ENCODE data around the gene NEK7.

Gene NEK7

GRCh38 chr1:198258491-198258890, 101.7 kb downstream of the NEK7 start:
- Histone ChIP-seq H3F3A (ENCODE audit: insufficient read depth, low read length) (no peaks in the 10 kb centered on the region), H3K79me2 (ENCODE audit: insufficient read depth, low read length) (no peaks in the 10 kb centered on the region), H3K4me2 (ENCODE audit: low read length) (no peak overlapping the region), H3K27ac (ENCODE audit: low read depth, low read length, poor library complexity, severe bottlenecking) (no peak overlapping the region), H3K9me2 (ENCODE audit: low read depth, low read length) (no peaks in the 10 kb centered on the region), H3K9ac (ENCODE audit: low read length) (no peak overlapping the region), H3K36me3 (ENCODE audit: insufficient read depth, low read length) (no peaks in the 10 kb centered on the region), H3K9me3 (ENCODE audit: low read length) (no peaks in the 10 kb centered on the region), H2AFZ (ENCODE audit: low read length) (no peak overlapping the region), H4K20me1 (ENCODE audit: insufficient read depth, low read length) (no peaks in the 10 kb centered on the region; the same call in 1 of the 2 replicates), H3K4me3 (ENCODE audit: low read depth, low read length, poor library complexity, severe bottlenecking) (no peak overlapping the region), H3K27me3 (ENCODE audit: insufficient read depth, low read length) (no peaks in the 10 kb centered on the region), H3K4me1 (ENCODE audit: insufficient read depth, low read length, severe bottlenecking) (peaks cover 5% of the 10 kb centered on the region)
- TF ChIP-seq EZH2 (IDR thresholded peaks at IDR 0.05; ENCODE audit: borderline replicate concordance, low read length): no peak
- TF ChIP-seq, protein P1, sequence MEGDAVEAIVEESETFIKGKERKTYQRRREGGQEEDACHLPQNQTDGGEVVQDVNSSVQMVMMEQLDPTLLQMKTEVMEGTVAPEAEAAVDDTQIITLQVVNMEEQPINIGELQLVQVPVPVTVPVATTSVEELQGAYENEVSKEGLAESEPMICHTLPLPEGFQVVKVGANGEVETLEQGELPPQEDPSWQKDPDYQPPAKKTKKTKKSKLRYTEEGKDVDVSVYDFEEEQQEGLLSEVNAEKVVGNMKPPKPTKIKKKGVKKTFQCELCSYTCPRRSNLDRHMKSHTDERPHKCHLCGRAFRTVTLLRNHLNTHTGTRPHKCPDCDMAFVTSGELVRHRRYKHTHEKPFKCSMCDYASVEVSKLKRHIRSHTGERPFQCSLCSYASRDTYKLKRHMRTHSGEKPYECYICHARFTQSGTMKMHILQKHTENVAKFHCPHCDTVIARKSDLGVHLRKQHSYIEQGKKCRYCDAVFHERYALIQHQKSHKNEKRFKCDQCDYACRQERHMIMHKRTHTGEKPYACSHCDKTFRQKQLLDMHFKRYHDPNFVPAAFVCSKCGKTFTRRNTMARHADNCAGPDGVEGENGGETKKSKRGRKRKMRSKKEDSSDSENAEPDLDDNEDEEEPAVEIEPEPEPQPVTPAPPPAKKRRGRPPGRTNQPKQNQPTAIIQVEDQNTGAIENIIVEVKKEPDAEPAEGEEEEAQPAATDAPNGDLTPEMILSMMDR (IDR thresholded peaks at IDR 0.05; ENCODE audit: low read length): no peak

DNA sequence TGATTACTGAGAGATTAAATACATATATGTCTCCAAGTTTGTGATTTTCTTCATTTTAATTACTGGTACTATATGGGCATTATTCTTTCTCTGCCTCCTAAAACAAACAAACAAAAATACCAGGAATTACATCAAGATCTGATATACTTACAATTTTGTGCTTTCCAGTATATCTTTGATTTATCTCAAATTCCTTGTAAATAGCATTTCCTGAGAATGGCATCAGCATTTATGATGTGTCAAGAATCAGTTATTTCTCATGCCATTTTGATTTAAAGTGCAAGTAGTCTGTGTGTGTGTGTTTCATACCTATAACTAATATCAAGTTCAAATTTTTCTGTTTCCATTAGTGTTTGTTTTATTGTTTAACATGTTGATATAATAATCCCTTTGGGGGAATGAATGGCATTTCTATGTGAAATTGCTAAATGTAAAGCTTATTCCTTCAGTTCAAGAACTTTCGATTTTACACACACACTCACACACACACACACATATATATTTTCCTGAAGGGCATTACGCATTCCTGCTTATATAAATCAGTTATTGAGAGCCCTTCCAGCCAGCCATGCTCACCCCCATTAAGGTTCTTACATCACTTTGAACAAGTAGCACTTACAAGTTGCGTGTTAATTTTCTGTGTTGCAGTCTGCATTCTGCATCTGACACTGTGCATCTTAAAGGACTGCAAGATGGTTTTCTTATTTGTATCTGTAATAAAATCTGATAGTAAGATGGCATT, 102.7 kb downstream of the NEK7 start:
- TF ChIP-seq, protein P1 (IDR thresholded peaks at IDR 0.05; ENCODE audit: low read length): no peak
- TF ChIP-seq EZH2 (IDR thresholded peaks at IDR 0.05; ENCODE audit: borderline replicate concordance, low read length): no peak
- Histone ChIP-seq H3K4me2 (ENCODE audit: low read length) (no peak overlapping the region), H3K79me2 (ENCODE audit: insufficient read depth, low read length) (no peaks in the 10 kb centered on the region), H3K9me2 (ENCODE audit: low read depth, low read length) (no peaks in the 10 kb centered on the region), H3K27ac (ENCODE audit: low read depth, low read length, poor library complexity, severe bottlenecking) (no peak overlapping the region), H3K36me3 (ENCODE audit: insufficient read depth, low read length) (no peaks in the 10 kb centered on the region), H3K4me3 (ENCODE audit: low read depth, low read length, poor library complexity, severe bottlenecking) (no peak overlapping the region), H3K4me1 (ENCODE audit: insufficient read depth, low read length, severe bottlenecking) (no peaks in the 10 kb centered on the region), H2AFZ (ENCODE audit: low read length) (no peak overlapping the region), H3K9me3 (ENCODE audit: low read length) (no peaks in the 10 kb centered on the region), H3F3A (ENCODE audit: insufficient read depth, low read length) (no peaks in the 10 kb centered on the region), H4K20me1 (ENCODE audit: insufficient read depth, low read length) (no peaks in the 10 kb centered on the region), H3K27me3 (ENCODE audit: insufficient read depth, low read length) (no peaks in the 10 kb centered on the region), H3K9ac (ENCODE audit: low read length) (no peak overlapping the region)

DNA sequence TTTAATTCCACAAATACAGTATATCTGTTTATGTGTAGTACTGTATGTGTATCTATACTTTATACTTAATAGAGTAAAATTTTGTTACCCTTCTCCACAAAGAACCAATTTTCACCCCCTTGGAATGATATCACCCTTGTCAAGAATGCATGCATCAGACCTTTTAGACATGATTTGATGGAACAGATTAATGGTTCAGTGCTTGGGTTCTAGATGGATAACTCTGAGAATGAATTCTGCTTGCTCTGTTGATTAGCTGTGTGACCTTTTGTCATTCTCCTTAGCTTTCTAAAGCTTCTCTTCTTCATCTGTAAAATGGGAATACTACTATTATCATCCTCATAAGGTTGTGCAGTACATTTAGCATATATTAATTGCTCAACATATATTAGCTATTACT, 105.1 kb downstream of the NEK7 start:
- Histone ChIP-seq H3F3A (ENCODE audit: insufficient read depth, low read length) (no peaks in the 10 kb centered on the region), H3K4me1 (ENCODE audit: insufficient read depth, low read length, severe bottlenecking) (no peaks in the 10 kb centered on the region), H3K27me3 (ENCODE audit: insufficient read depth, low read length) (no peaks in the 10 kb centered on the region), H3K9ac (ENCODE audit: low read length) (no peak overlapping the region), H3K4me3 (ENCODE audit: low read depth, low read length, poor library complexity, severe bottlenecking) (no peak overlapping the region), H3K36me3 (ENCODE audit: insufficient read depth, low read length) (no peaks in the 10 kb centered on the region), H3K4me2 (ENCODE audit: low read length) (no peak overlapping the region), H4K20me1 (ENCODE audit: insufficient read depth, low read length) (no peaks in the 10 kb centered on the region), H3K27ac (ENCODE audit: low read depth, low read length, poor library complexity, severe bottlenecking) (no peak overlapping the region), H3K79me2 (ENCODE audit: insufficient read depth, low read length) (no peaks in the 10 kb centered on the region), H2AFZ (ENCODE audit: low read length) (no peak overlapping the region), H3K9me2 (ENCODE audit: low read depth, low read length) (no peaks in the 10 kb centered on the region), H3K9me3 (ENCODE audit: low read length) (no peaks in the 10 kb centered on the region)
- TF ChIP-seq, protein P1 (IDR thresholded peaks at IDR 0.05; ENCODE audit: low read length): no peak
- TF ChIP-seq EZH2 (IDR thresholded peaks at IDR 0.05; ENCODE audit: borderline replicate concordance, low read length): no peak

All from OCI-LY1 (cell line).